Fibroblast of pulmonary artery (primary cell): Measurements from ENCODE around the gene IL22.

ENCODE experiments used
- DNase-seq: peaks from one replicate; pipeline ENCODE4 v3.0.0-alpha.2; 2010; ENCODE audit warnings: low read depth
- H3K4me3 ChIP-seq: replicated peaks from 2 replicates; pipeline ENCODE4 v1.5.1; 2011; ENCODE audit warnings: low read depth, mild to moderate bottlenecking, control low read depth, low read length, moderate library complexity
- TF ChIP-seq, protein P1 (sequence below): IDR thresholded peaks from 2 replicates; pipeline ENCODE4 v1.5.1; 2011; ENCODE audit warnings: mild to moderate bottlenecking, control low read depth, low read length, inconsistent platforms; ENCODE audit errors: missing control alignments

IL22 gene

DNA sequence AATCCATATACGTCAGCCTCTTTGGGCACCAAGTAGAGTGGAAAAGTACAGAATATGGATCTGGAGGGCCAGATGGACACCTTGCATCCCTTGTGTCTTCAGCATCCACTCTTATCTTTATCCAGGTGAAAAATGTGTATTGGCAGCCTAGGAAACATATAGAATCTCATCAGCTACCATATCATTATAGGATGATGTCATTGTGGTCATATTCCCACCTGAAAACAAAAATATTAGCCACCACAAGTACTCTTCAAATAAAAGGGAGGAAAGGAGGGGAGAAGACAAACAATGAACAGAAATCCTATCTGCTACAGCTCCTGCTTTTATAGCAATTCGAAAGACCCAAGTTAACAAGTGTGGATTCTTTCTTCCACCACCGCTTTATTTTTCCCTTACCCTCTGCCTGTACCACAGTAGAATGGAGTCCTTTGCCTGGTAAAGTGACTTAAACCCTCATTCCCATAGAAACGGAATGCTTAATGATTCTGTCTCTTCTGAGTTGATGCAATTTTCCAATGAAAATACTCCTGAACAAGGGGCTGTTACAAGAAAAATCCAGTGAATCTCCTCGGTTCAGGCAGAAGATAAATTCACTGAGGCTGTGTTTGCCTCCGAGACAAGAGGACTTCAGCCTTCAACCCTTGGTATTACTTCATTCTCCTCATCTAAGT is 14.0 kb downstream of the IL22 start:
- TF ChIP-seq, protein P1, sequence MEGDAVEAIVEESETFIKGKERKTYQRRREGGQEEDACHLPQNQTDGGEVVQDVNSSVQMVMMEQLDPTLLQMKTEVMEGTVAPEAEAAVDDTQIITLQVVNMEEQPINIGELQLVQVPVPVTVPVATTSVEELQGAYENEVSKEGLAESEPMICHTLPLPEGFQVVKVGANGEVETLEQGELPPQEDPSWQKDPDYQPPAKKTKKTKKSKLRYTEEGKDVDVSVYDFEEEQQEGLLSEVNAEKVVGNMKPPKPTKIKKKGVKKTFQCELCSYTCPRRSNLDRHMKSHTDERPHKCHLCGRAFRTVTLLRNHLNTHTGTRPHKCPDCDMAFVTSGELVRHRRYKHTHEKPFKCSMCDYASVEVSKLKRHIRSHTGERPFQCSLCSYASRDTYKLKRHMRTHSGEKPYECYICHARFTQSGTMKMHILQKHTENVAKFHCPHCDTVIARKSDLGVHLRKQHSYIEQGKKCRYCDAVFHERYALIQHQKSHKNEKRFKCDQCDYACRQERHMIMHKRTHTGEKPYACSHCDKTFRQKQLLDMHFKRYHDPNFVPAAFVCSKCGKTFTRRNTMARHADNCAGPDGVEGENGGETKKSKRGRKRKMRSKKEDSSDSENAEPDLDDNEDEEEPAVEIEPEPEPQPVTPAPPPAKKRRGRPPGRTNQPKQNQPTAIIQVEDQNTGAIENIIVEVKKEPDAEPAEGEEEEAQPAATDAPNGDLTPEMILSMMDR, result no peak
- DNase-seq, result no peak

DNA sequence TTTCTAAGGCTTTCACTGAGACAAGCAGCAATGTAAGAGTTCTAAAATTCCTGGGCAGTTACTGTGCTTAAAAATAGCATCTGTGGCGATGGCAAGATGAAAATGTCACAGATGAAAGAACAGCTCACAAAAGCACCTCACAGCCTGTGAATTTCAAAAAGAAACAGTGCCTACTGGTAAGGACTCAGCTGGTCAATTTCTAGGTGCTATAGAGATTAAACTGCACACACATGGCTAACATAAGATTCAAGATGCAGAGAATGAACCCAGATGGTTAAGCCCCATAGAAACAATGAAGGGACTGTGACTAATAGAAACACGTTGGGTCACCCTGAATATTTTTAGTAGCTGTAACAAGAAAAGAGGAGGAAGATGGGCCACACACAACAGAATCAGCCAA is 15.8 kb downstream of the IL22 start:
- TF ChIP-seq, protein P1, result no peak
- DNase-seq, result no peak

More for the DNA sequence above, 14.0 kb downstream of the IL22 start:
- H3K4me3 ChIP-seq, result no peak overlapping the region

DNA sequence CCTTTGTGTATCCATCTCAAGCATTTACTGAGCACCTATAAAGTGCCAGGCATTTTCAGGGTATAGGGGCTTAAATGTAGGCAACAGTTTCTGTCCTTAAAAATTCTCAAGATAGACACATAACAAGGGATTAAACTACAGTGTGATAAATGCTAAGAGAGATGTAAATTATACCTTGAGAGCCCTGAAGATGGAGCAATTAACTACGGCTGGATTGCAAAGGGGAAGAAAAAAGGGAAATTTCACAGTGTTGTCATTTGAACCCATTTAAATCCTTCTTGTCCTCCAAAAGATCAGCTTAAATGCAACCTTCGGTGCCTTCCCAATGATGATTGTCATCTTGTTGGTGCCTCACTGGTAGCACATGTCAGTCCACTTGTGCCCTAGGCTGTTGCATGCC is 16.3 kb downstream of the IL22 start:
- no peak for DNase-seq
- TF ChIP-seq, protein P1, result peak; percentile 19
- H3K4me3 ChIP-seq, result no peak overlapping the region

More for the DNA sequence above, 15.8 kb downstream of the IL22 start:
- no peak overlapping the region for H3K4me3 ChIP-seq

DNA sequence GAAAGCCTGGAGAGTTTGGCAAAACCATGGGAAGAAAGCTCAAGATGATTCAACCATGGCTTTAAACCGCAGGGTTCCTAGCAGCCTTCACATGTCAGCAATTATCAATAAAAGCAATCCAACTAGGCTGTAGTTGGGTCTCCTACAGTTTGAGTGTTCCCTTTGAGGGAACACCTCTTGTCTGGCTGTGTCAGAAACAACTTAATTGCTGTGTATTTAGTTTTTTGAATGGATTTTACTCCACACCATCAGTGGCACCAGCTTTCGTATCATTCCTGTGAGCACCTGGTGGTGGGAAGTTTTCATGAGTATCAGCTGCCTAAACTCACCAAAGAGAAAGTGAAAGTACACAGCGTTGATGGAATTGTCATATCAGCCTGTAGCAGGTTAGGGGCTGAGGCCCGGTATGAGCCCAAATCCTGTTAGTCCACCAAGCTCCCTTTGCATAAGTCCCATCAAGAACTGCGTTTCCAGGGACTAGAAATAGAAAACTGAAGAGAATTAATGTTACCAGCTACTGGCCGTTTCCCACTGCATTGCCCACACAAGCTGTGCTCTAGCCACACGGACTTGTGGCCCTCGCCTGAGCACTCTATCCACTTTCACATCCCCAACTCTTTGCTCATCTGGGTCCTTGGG is 16.9 kb downstream of the IL22 start:
- no peak overlapping the region for H3K4me3 ChIP-seq

DNA sequence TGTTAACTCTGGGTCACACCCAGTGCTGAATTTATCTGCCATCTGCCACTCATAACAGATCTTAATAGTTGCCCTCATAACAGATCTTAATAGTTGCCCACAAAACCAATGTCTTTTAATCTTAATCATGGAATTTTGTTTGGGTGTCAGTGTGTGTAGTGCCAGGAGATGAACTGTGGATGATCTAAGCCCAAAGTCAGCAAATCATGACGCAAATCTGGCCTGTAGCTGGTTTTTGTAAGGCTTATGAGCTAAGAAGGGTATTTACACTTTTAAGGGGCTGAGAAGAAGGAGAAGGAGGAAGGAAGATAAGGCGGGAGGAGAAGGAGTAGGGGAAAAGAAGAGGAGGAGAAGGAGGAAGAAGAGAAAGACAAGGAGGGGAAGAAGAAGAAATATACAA is 17.8 kb downstream of the IL22 start:
- H3K4me3 ChIP-seq, result no peak overlapping the region
- TF ChIP-seq, protein P1, result no peak
- no peak for DNase-seq

More for the DNA sequence above, 16.9 kb downstream of the IL22 start:
- no peak for DNase-seq
- TF ChIP-seq, protein P1, result no peak

DNA sequence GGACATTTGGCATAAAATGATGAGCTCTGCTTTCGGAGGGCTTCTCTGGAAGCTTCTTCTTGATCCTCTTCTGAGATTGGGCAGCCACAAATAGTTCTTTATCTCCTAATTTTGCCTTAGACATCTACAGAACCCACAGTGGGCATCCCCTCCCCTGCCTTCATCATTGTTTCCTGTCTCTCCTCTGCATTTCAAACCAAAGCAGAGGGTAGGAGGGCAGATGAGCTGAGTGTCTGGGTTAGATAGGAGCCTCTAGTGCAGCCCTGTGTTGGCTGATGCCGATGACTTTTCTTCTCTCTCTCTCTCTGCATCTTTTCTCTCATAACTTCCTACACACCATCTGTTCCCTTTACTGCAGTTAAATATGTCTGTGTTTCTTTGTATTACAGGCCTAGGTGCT is 19.3 kb downstream of the IL22 start:
- no peak overlapping the region for H3K4me3 ChIP-seq
- TF ChIP-seq, protein P1, result no peak
- DNase-seq, result no peak
